Activated B cell treated with CpG ODN at 0.5 μM for 24 hours (primary cell): ENCODE data around the gene SPAG16. TPM values are rescaled to one million over a fixed set of nuclear protein-coding genes. Genes with fewer than 3 reads are reported as not detected.

Source experiments
- ATAC-seq: fragments of 200-7000 bp; cut with Tn5 transposase; one replicate; pipeline ENCODE4 v1.10.0; 2021; ENCODE audit warnings: low read depth, mild to moderate bottlenecking, moderate library complexity
- CTCF ChIA-PET: fragments of 350-600 bp; sonication (Branson Sonifier 250); formaldehyde crosslinking; loops from one replicate; lab custom pipeline; 2021; ENCODE audit warnings: antibody characterized with exemption; lab: Charles Lee
- POLR2A ChIA-PET: fragments of 350-600 bp; sonication (Branson Sonifier 250); formaldehyde crosslinking; loops from one replicate; lab custom pipeline; 2021; ENCODE audit warnings: antibody characterized with exemption; lab: Charles Lee
- DNase-seq: peaks from one replicate; pipeline ENCODE4 v3.0.0; 2022
- H3K27ac Mint-ChIP-seq: one replicate; pipeline ENCODE4 v1.8.0; 2020; ENCODE audit warnings: mixed read lengths
- H3K27me3 Mint-ChIP-seq: one replicate; pipeline ENCODE4 v1.8.0; 2021; ENCODE audit warnings: mixed read lengths
- H3K36me3 Mint-ChIP-seq: one replicate; pipeline ENCODE4 v1.8.0; 2021; ENCODE audit warnings: low read depth, mixed read lengths
- H3K4me1 Mint-ChIP-seq: one replicate; pipeline ENCODE4 v1.8.0; 2021; ENCODE audit warnings: mixed read lengths
- H3K4me3 Mint-ChIP-seq: one replicate; pipeline ENCODE4 v1.8.0; 2020; ENCODE audit warnings: mild to moderate bottlenecking, mixed read lengths
- H3K9me3 Mint-ChIP-seq: one replicate; pipeline ENCODE4 v1.8.0; 2020; ENCODE audit warnings: mixed read lengths
- intact Hi-C: fragments of 100-400 bp; cut with micrococcal nuclease; formaldehyde crosslinking; loops from one replicate; pipeline ENCODE4 v1.15.1; 2024
- total RNA-seq: library from RNA; stranded (reverse); gene quantifications from 2 replicates; pipeline ENCODE4 v1.2.3, GENCODE V29; 2022
- TF ChIP-seq, protein P1 (sequence below): fragments of 200-600 bp; IDR thresholded peaks from one replicate; pipeline ENCODE4 v1.8.0; 2022; ENCODE audit warnings: antibody characterized with exemption, mild to moderate bottlenecking

SPAG16 gene
- total RNA-seq, 1 donor from 2014 or later, result 11.2 TPM

DNA sequence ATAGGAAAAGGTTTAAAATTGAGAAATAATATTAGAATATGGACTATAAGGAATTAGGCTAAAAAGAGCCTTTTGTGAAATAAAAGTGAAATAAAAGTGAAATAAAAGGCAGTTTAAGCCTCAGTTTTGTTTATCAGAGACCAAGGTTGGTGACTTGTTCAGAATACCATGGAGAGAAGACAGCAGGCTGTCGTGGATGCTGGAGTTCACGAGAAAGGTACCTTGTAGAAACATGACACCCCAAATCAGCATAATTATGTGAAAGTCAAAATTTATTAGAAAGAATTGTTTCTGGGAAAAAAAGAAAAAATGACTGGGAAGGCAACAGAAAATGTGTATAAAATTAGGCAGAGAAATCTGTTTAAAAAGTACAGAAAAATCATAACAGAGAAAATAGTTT is 46.5 kb upstream of the SPAG16 start:
- POLR2A ChIA-PET, result interaction anchor here (0.6 to 1.3 kb wide), 4 partner anchors 71 to 92 kb away, joined by 3 to 5 read pairs (median 4); no protein-coding TSS in a partner anchor
- H3K9me3 Mint-ChIP-seq, result no peaks in the 10 kb centered on the region
- H3K4me3 Mint-ChIP-seq, result peak overlapping the region; percentile 35
- H3K27me3 Mint-ChIP-seq, result peaks cover 3% of the 10 kb centered on the region
- intact Hi-C loops, result no loop called here
- peak overlapping the region; percentile 70 for H3K27ac Mint-ChIP-seq
- peaks cover 2% of the 10 kb centered on the region for H3K36me3 Mint-ChIP-seq
- no peak for ATAC-seq
- TF ChIP-seq, protein P1, sequence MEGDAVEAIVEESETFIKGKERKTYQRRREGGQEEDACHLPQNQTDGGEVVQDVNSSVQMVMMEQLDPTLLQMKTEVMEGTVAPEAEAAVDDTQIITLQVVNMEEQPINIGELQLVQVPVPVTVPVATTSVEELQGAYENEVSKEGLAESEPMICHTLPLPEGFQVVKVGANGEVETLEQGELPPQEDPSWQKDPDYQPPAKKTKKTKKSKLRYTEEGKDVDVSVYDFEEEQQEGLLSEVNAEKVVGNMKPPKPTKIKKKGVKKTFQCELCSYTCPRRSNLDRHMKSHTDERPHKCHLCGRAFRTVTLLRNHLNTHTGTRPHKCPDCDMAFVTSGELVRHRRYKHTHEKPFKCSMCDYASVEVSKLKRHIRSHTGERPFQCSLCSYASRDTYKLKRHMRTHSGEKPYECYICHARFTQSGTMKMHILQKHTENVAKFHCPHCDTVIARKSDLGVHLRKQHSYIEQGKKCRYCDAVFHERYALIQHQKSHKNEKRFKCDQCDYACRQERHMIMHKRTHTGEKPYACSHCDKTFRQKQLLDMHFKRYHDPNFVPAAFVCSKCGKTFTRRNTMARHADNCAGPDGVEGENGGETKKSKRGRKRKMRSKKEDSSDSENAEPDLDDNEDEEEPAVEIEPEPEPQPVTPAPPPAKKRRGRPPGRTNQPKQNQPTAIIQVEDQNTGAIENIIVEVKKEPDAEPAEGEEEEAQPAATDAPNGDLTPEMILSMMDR, result no peak
- CTCF ChIA-PET, result no interaction called here
- no peak for DNase-seq
- H3K4me1 Mint-ChIP-seq, result peaks cover 65% of the 10 kb centered on the region

DNA sequence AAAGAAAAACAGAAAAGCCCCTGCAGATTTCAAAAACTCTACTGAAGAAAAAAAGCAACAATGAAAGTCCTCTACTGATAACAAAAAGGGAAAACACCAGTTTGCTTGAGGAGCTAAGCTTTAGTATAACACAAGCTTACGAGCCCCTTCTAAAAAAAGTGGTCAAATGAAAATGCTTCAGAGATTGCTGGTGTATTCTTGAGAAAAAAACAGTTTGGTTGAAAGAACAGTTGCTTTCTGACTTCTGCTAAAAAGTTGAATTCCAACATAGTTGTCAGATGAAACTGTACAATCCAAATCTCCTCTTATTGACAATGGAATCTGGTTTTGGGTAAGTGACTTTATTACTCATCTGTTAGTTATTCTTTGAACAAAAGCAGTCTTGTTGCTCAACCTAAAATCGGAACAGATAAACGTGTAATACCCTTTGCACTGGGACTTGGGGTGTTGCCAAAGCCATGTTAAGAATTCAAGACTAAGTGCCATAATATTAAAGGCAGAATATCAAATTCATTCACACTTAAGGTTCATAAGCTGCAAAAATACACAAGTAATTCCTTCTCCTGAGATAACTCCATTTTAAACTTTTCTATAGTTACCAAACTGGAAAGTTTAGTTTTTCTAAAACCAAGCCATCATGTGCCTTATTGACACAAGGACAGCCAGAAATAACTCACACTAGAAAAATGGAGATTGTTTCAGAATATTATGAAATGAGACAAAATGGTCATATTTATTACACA is 45.3 kb upstream of the SPAG16 start:
- ChIA-PET CTCF (interaction anchor here (1.0 kb wide), 1 partner anchor 86 kb away, joined by 3 read pairs; no protein-coding TSS in a partner anchor), POLR2A (interaction anchor here (0.7 to 1.3 kb wide), 4 partner anchors 73 to 85 kb away, joined by 4 to 5 read pairs (median 4); no protein-coding TSS in a partner anchor)
- H3K36me3 Mint-ChIP-seq, result peaks cover 2% of the 10 kb centered on the region
- intact Hi-C loops, result no loop called here
- peak overlapping the region; percentile 62 for H3K4me3 Mint-ChIP-seq
- peak overlapping the region; percentile 85 for H3K27ac Mint-ChIP-seq
- no peak for ATAC-seq
- H3K27me3 Mint-ChIP-seq, result peaks cover 3% of the 10 kb centered on the region
- DNase-seq, result no peak
- TF ChIP-seq, protein P1, result no peak
- peaks cover 61% of the 10 kb centered on the region for H3K4me1 Mint-ChIP-seq
- no peaks in the 10 kb centered on the region for H3K9me3 Mint-ChIP-seq

DNA sequence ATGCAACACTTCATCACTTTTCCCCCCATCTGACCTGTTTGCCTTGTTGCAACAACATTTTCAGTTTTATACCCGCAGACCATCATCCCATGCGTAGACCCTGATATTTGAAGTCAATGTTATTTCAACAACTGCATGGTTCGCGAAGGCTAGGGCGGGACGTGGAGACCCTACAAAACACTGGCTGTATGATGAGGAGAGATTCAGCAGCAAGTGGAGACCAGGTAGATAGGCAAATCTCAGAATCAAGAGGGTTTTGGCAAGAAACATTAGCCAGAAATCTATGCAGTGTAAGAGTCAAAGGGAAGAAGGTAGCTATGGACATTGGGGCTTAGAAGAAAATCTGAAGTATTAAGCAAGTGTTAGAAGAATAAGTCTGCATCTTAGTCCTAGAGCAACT is 42.4 kb upstream of the SPAG16 start:
- DNase-seq (no peak), ATAC-seq (no peak)
- Mint-ChIP-seq H3K27me3 (peaks cover 3% of the 10 kb centered on the region), H3K4me1 (peaks cover 45% of the 10 kb centered on the region), H3K36me3 (peaks cover 2% of the 10 kb centered on the region), H3K4me3 (no peak overlapping the region), H3K27ac (peak overlapping the region; percentile 62), H3K9me3 (no peaks in the 10 kb centered on the region)
- ChIA-PET CTCF (interaction anchor here (1.0 to 1.5 kb wide), 2 partner anchors 9 to 88 kb away, joined by 4 to 5 read pairs; no protein-coding TSS in a partner anchor), POLR2A (interaction anchor here (1.9 to 2.0 kb wide), 2 partner anchors 9 to 90 kb away, joined by 12 read pairs; partner anchors contain the start of gene IKZF2)
- TF ChIP-seq, protein P1, result no peak
- intact Hi-C loops, result no loop called here

DNA sequence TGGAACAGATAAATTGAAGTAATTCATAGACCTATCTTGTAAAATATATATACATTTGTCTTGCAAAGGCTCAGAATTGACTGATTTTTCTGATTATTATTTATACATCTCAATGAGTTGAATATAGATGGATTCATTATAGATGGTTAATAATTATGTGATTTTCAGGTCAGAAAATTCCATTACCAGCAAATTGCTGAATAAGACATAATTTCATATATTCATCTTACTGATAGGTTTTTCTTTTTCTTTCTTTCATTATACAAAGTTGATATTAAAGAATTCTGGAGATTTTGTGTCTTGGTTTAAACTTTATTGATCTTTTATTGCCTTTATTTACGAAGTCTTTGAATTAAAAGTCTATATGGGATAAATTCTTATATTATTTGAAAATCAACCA is 41.6 kb upstream of the SPAG16 start:
- CTCF ChIA-PET, result no interaction called here
- TF ChIP-seq, protein P1, result no peak
- intact Hi-C loops, result no loop called here
- H3K9me3 Mint-ChIP-seq, result no peaks in the 10 kb centered on the region
- no peak overlapping the region for H3K4me3 Mint-ChIP-seq
- no peak for DNase-seq
- peaks cover 2% of the 10 kb centered on the region for H3K36me3 Mint-ChIP-seq
- peak overlapping the region; percentile 62 for H3K27ac Mint-ChIP-seq
- H3K4me1 Mint-ChIP-seq, result peaks cover 38% of the 10 kb centered on the region
- POLR2A ChIA-PET, result interaction anchor here (1.2 to 2.0 kb wide), 4 partner anchors 10 to 91 kb away, joined by 3 to 12 read pairs (median 6); partner anchors contain the start of gene IKZF2
- peaks cover 3% of the 10 kb centered on the region for H3K27me3 Mint-ChIP-seq
- ATAC-seq, result no peak
